HG02970 (cell line): ENCODE data around the gene RASD1.

Source experiments
- ATAC-seq: cut with Tn5 transposase; IDR thresholded peaks from one replicate; pipeline ENCODE4 v1.9.1; 2021; ENCODE audit warnings: mild to moderate bottlenecking, moderate library complexity, moderate number of reproducible peaks; ENCODE audit not compliant: unreplicated experiment, low FRiP score

The RASD1 gene

DNA sequence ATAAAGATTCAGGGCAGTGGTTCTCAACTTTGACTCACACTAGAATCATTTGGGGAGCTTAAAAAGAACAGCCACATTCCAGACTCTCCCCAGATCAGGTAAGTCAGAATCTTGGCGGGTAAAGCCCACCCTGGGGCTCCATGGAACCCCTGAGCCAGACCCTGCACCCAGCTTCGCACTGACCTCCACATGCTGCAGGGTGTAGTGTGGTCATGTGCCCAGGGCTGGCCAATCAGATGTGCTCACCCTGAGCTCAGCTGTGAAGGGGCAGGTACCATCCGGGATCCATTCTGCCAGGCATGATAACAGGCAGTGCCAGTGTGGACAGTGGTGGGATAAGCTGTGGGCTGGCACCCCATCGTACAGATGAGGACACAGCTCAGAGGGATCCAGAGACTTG lies 47.5 kb downstream of the RASD1 start:
- no peak for ATAC-seq

- no peak for ATAC-seq
Measured at GRCh38 chr17:17448076-17448475, 48.1 kb downstream of the RASD1 start.

DNA sequence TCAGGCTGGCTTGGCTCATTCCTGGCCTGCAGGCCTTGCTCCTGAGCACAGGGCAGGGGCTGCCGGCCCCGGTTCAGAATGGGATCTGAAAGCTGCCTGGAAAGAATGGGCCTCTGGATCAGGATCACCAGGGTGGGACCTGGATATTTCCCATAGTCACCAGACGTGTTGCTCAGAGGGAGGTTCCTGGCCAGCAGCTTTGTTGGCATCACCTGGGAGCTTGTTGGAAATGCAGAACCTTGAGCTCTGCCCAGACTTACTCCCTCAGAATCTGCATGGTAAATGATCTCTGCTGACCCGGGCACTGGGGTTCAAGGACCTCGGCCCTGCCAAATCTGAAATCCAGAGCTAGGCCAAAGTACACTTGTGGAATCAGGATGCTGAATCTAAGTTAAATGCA lies 48.9 kb downstream of the RASD1 start:
- ATAC-seq: no peak

GRCh38 chr17:17446666-17447155 lies 49.5 kb downstream of the RASD1 start:
- no peak for ATAC-seq

DNA sequence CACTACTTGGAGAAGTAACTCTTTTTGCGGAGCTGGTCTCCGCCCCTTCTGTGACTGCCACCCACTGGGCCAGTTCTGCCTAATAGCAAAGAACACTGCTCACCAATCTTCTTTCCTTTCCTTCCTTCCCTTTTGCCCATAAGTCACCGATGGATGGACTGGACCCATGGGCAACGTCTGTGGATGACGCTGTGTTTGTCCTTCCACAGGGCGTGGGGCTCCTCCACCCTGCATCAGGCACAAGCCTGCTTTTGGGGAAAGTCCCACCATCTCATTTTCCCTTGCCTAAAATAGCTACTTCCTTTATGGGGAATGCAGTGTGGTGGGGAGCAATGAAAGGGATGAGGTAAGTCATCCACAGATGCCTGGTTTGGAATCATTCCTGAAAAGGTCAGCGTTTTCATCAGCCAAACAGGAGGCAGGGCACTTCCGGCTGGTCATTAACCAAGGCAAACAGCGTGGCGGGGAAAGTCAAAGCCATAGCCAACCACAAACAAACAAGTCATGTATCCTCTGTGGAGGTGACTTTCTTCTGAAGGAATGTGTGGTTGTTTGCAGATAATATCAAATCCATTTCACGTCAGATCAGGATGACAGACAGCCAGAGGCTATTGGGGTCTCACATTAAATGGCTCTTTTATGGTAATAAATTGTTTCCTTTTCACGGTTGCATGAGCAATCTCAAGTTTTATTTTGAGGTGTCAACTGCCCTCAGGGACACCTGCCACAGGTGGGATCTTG lies 50.1 kb downstream of the RASD1 start:
- no peak for ATAC-seq

- ATAC-seq: no peak
Measured at GRCh38 chr17:17445296-17445924, 50.8 kb downstream of the RASD1 start.
